ENCODE results near the gene KCNA10.

KCNA10 gene

GRCh38 chr1:110519125-110519810 is at the start of gene KCNA10:
KCNA10 (minus strand) TSS chr1:110519175; CDS start chr1:110518787, 388 bp downstream.
- no peak for DNase-seq

- no peak for DNase-seq
These were observed 47.9 kb upstream of the KCNA10 start for GRCh38 chr1:110566836-110567235.

- no peak for DNase-seq
These were observed 46.6 kb upstream of the KCNA10 start for GRCh38 chr1:110565565-110565964.

GRCh38 chr1:110563089-110563488 is 44.1 kb upstream of the KCNA10 start:
- DNase-seq = no peak

GRCh38 chr1:110561596-110561995 is 42.6 kb upstream of the KCNA10 start:
- no peak for DNase-seq

- peak in 1 of 2 experiments; percentile 35 for DNase-seq
These were observed 40.2 kb upstream of the KCNA10 start for GRCh38 chr1:110559157-110559556.

- no peak for DNase-seq
These were observed 38.5 kb upstream of the KCNA10 start for GRCh38 chr1:110557481-110557880.

GRCh38 chr1:110556471-110556807 is 37.5 kb upstream of the KCNA10 start:
- DNase-seq = no peak

- no peak for DNase-seq
These were observed 37.0 kb upstream of the KCNA10 start for GRCh38 chr1:110555807-110556470.

GRCh38 chr1:110554871-110555801 is 36.2 kb upstream of the KCNA10 start:
- peak; percentile 63 to 78 for DNase-seq

GRCh38 chr1:110551278-110551809 is 32.4 kb upstream of the KCNA10 start:
- no peak for DNase-seq

GRCh38 chr1:110549831-110550230 is 30.9 kb upstream of the KCNA10 start:
- no peak for DNase-seq

GRCh38 chr1:110548381-110548780 is 29.4 kb upstream of the KCNA10 start:
- DNase-seq = no peak

GRCh38 chr1:110547017-110547416 is 28.0 kb upstream of the KCNA10 start:
- DNase-seq = no peak

GRCh38 chr1:110545492-110545891 is 26.5 kb upstream of the KCNA10 start:
- no peak for DNase-seq

GRCh38 chr1:110544753-110545152 is 25.8 kb upstream of the KCNA10 start:
- DNase-seq = no peak

- no peak for DNase-seq
These were observed 23.8 kb upstream of the KCNA10 start for GRCh38 chr1:110542725-110543124.

GRCh38 chr1:110541906-110542395 is 23.0 kb upstream of the KCNA10 start:
- DNase-seq = no peak

- DNase-seq = no peak
These were observed 22.1 kb upstream of the KCNA10 start for GRCh38 chr1:110540891-110541685.

- DNase-seq = no peak
These were observed 19.9 kb upstream of the KCNA10 start for GRCh38 chr1:110538921-110539320.

GRCh38 chr1:110538075-110538474 is 19.1 kb upstream of the KCNA10 start:
- no peak for DNase-seq

- DNase-seq = no peak
These were observed 17.0 kb upstream of the KCNA10 start for GRCh38 chr1:110535985-110536384.
